ENCODE measurements around the gene GPR149. TPM values are rescaled to one million over a fixed set of nuclear protein-coding genes. Genes with fewer than 3 reads are reported as not detected.

Gene GPR149
- total and polyA plus RNA-seq, 2 of the 8 experiments (the other 6 are each of a cell fraction or from before 2014, with no cell fraction given): not detected

DNA sequence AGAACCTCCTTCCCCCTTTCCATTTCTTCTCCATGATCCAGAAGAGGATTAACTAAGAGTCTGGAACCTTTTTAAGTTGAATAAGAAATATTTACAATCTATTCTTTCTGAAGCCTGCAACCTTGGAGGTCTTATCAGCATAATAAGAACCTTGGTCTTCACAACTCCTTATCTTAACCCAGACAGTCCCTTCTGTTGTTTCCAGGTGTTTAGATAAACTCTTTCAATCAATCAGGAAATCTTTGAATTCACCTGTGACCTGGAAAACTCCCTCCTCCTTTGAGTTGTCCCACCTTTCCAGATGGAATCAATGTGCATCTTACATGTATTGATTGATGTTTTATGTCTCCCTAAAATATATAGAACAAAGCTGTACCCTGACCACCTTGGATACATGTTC, 102.1 kb downstream of the GPR149 start:
- Histone ChIP-seq H3K23ac (ENCODE audit: insufficient read length) (no peak overlapping the region), H3K18ac (ENCODE audit: extremely low read depth, low read length) (no peak overlapping the region), H3K4ac (replicated peaks; ENCODE audit: insufficient read length, low read depth, low read length) (no peak overlapping the region), H4K20me1 (replicated peaks in 1 of 2; ENCODE audit: control insufficient read depth in 1 of 2, insufficient read depth in 2 of 2, low read length in 2 of 2) (no peaks in the 10 kb centered on the region), H3K9me3 (ENCODE audit: insufficient read depth in 2 of 2, low read depth in 1 of 2, low read length in 1 of 2) (no peaks in the 10 kb centered on the region), H3K79me2 (ENCODE audit: control insufficient read depth in 1 of 2, insufficient read depth in 2 of 2, low read length in 2 of 2) (peaks cover 5 to 13% of the 10 kb centered on the region in 2 experiments; a peak in 3 of 4 replicates), H3K36me3 (ENCODE audit: control insufficient read depth in 2 of 4, insufficient read depth in 4 of 4, low read length in 3 of 4) (no peaks in the 10 kb centered on the region), H4K8ac (ENCODE audit: extremely low read depth, insufficient read depth, low read length) (no peak overlapping the region), H2AK5ac (ENCODE audit: low read depth, low read length) (no peak overlapping the region), H3K27ac (ENCODE audit: low read depth, low read length) (no peak overlapping the region), H2BK120ac (replicated peaks; ENCODE audit: low read depth, low read length) (no peak overlapping the region), H4K5ac (ENCODE audit: insufficient read length, low read depth, low read length) (no peak overlapping the region), H2BK12ac (ENCODE audit: low read depth, low read length) (no peak overlapping the region), H4K91ac (replicated peaks; ENCODE audit: insufficient read length, low read length) (no peak overlapping the region), H3K4me2 (ENCODE audit: insufficient read depth in 1 of 2, low read depth in 2 of 2, low read length in 2 of 2) (no peak overlapping the region), H2BK15ac (ENCODE audit: low read length) (no peak overlapping the region), H2BK20ac (ENCODE audit: low read length) (no peak overlapping the region), H3K79me1 (ENCODE audit: low read depth, low read length) (0 out of 2 replicates have a peak, but pooled peaks cover 4% of the 10 kb centered on the region), H3K56ac (replicated peaks; ENCODE audit: insufficient read length, low read depth, low read length) (no peak overlapping the region), H3K14ac (ENCODE audit: insufficient read length) (no peak overlapping the region), H3K4me3 (ENCODE audit: extremely low read depth in 1 of 4, insufficient read depth in 2 of 4, low read depth in 3 of 4, low read length in 4 of 4) (no peak overlapping the region), H2BK5ac (ENCODE audit: low read depth, low read length) (no peak overlapping the region), H3K9ac (replicated peaks in 1 of 4; ENCODE audit: extremely low read depth in 1 of 4, low read depth in 3 of 4, low read length in 3 of 4) (no peak overlapping the region), H3K4me1 (replicated peaks in 1 of 4; ENCODE audit: control insufficient read depth in 3 of 4, insufficient read depth in 4 of 4, low read length in 3 of 4) (no peaks in the 10 kb centered on the region; a peak in 1 of 7 replicates), H3K23me2 (ENCODE audit: low read depth, low read length) (no peaks in the 10 kb centered on the region), H3K27me3 (replicated peaks in 1 of 4; ENCODE audit: control insufficient read depth in 3 of 4, extremely low read depth in 1 of 4, insufficient read depth in 3 of 4, low read length in 3 of 4) (no peaks in the 10 kb centered on the region), H2AFZ (ENCODE audit: low read length) (no peak overlapping the region)
- ChIA-PET POLR2A (ENCODE audit: partially characterized antibody) (no interaction called here), CTCF (ENCODE audit: partially characterized antibody) (interaction anchor here (1.5 kb wide), 1 partner anchor 14 kb away, joined by 4 read pairs; no protein-coding TSS in a partner anchor)
- FAIRE-seq (no peak), DNase-seq (ENCODE audit: low read depth in 1 of 2, low spot score in 2 of 2) (no peak)
- TF ChIP-seq POLR2A (IDR thresholded peaks at IDR 0.05; ENCODE audit: control extremely low read depth in 1 of 2, low read depth in 2 of 2, low read length in 2 of 2) (no peak), MAFK (IDR thresholded peaks at IDR 0.05; ENCODE audit: low read depth, low read length) (no peak), SIN3A (conservative IDR thresholded peaks at IDR 0.05 in 1 of 2, IDR thresholded peaks at IDR 0.05 in 1 of 2; ENCODE audit: low read depth in 1 of 2, low read length in 2 of 2) (no peak), GTF2F1 (IDR thresholded peaks at IDR 0.05; ENCODE audit: borderline replicate concordance, low read depth, low read length) (no peak), JUND (IDR thresholded peaks at IDR 0.05; ENCODE audit: low read length) (no peak), TEAD4 (IDR thresholded peaks at IDR 0.05; ENCODE audit: low read depth, low read length) (no peak), SUZ12 (IDR thresholded peaks at IDR 0.05; ENCODE audit: low read length) (no peak), SIRT6 (IDR thresholded peaks at IDR 0.05; ENCODE audit: low read length) (no peak), EGR1 (IDR thresholded peaks at IDR 0.05; ENCODE audit: borderline replicate concordance, low read depth, low read length) (no peak), HDAC2 (IDR thresholded peaks at IDR 0.05; ENCODE audit: borderline replicate concordance in 1 of 2, low read depth in 2 of 2, low read length in 2 of 2) (no peak), RAD21 (IDR thresholded peaks at IDR 0.05 in 1 of 2, conservative IDR thresholded peaks at IDR 0.05 in 1 of 2; ENCODE audit: low read depth in 2 of 2, low read length in 2 of 2) (no peak), BCL11A (IDR thresholded peaks at IDR 0.05; ENCODE audit: low read depth in 2 of 2, low read length in 2 of 2) (no peak), CBX8 (IDR thresholded peaks at IDR 0.05; ENCODE audit: borderline replicate concordance, low read depth, low read length) (no peak), EZH2 (IDR thresholded peaks at IDR 0.05; ENCODE audit: low read depth, low read length, severe bottlenecking) (no peak), YY1 (IDR thresholded peaks at IDR 0.05; ENCODE audit: low read depth, low read length) (no peak)

Measured in H1 (cell line).